GM19468 (cell line): ENCODE results near the gene RNASE13.
"Not testable (repeated sequence)": the region's sequence is repeated elsewhere in the genome, so short reads cannot be mapped to it uniquely, and the experiment has no call there.

Source experiments
- ATAC-seq: cut with Tn5 transposase; IDR thresholded peaks from one replicate; pipeline ENCODE4 v1.9.1; 2021; ENCODE audit warnings: mild to moderate bottlenecking, moderate library complexity, moderate number of reproducible peaks; ENCODE audit not compliant: unreplicated experiment; ENCODE audit errors: extremely low read depth

Gene RNASE13

GRCh38 chr14:20998674-20999366 lies 35.8 kb downstream of the RNASE13 start, which contains the start of gene SLC39A2:
TSS of gene SLC39A2 (plus strand) at chr14:20999293. CDS start at chr14:20999447, 154 bp downstream.
- no peak for ATAC-seq

GRCh38 chr14:20998139-20998538 lies 36.5 kb downstream of the RNASE13 start:
- no peak for ATAC-seq

DNA sequence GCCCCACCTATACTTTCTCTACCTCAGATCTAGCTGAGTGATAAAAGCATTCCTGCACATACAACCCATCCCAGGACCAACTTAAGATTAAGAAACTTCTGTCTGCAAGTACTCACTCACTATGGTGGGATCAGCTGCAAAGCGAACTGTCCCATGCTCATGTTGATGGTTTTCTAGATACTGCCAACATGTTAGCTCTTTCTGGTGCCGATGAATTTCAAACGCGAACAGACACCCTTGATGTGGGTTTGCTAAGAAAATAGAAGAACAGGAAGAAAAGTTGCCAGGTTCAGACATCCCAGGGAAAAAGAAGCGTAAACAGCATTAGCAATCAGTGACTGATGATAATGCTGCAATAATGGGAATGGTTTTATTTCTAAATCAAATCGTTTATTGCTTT lies 37.0 kb downstream of the RNASE13 start:
- ATAC-seq = no peak

- ATAC-seq = no peak
Observed at GRCh38 chr14:20997115-20997514, 37.5 kb downstream of the RNASE13 start.

- ATAC-seq = no peak
Observed at GRCh38 chr14:20996521-20996920, 38.1 kb downstream of the RNASE13 start.

- ATAC-seq = peak; percentile 92
Observed at GRCh38 chr14:20989787-20990600, 44.6 kb downstream of the RNASE13 start, which contains the start of gene METTL17. TSS of gene METTL17 (plus strand) at chr14:20989980. CDS start at chr14:20990003, 23 bp downstream.

GRCh38 chr14:20989471-20989786 lies 45.2 kb downstream of the RNASE13 start:
- ATAC-seq = no peak

DNA sequence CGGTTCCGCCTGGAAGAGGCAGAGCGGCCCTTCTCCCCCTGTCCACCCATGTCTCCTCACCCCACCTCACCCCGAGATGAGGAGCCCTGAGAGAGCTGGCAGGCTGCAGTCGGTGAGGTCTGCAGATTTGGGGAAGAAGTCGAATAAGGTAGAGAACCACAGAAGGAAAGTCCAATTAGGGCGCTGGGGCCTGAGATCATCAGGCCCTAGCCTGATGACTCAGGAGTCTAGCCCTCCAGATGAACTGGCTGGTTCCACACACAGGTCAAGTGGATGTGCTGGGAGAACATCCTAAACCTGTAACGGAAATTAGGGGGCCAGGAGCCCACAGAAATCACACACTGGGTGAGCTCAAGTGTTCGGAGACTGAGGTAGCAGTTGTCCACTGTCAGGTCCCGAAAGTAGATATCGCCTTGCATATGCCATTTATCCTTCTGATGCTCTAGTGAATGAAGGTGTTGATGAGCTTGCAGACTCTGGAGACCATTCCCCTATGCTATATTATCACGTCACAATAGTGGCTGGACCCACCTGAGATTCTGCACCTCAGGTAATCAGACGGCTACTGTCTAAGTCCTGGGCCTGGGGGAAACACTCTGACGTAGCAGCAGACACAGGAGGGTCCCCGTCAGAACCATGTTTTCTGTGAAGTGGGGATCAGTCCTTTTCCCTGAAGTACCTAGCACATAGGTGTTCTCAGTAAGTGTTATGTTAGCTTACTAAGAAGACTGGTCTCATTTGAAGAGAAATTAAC lies 45.7 kb downstream of the RNASE13 start:
- ATAC-seq = no peak

- no peak for ATAC-seq
Observed at GRCh38 chr14:20986811-20987210, 47.8 kb downstream of the RNASE13 start.

- ATAC-seq = not testable (repeated sequence)
Observed at GRCh38 chr14:20985650-20986049, 49.0 kb downstream of the RNASE13 start.
